Lung (tissue), 12 donors: ENCODE results near the gene TFRC. TPM values are rescaled to one million over a fixed set of nuclear protein-coding genes. Genes with fewer than 3 reads are reported as not detected.

ENCODE experiments used
- ATAC-seq: fragments of 200-7000 bp; cut with Tn5 transposase; one replicate; pipeline ENCODE4 v1.9.1; 2020; ENCODE audit warnings: moderate number of reproducible peaks; ENCODE audit not compliant: insufficient read depth, low FRiP score
- DNase-seq, 3 donors: peaks; one replicate each; pipeline ENCODE4 v3.0.0-alpha.2; 2013 to 2017
- H3K27ac ChIP-seq, 2 donors: one replicate each; pipeline ENCODE4 v1.5.1; 2013; ENCODE audit warnings: mild to moderate bottlenecking in 2 of 2, moderate library complexity in 2 of 2, control low read depth in 1 of 2, inconsistent platforms in 1 of 2, low read depth in 1 of 2, low read length in 1 of 2
- H3K27me3 ChIP-seq, 3 donors: one replicate each; pipeline ENCODE4 v1.5.1; 2013; ENCODE audit warnings: low read length in 2 of 3; ENCODE audit not compliant: control insufficient read depth in 3 of 3, insufficient read depth in 3 of 3
- H3K36me3 ChIP-seq, 4 donors: one replicate each; pipeline ENCODE4 v1.5.1; 2013; ENCODE audit warnings: low read length in 4 of 4, mild to moderate bottlenecking in 1 of 4, moderate library complexity in 1 of 4; ENCODE audit not compliant: control insufficient read depth in 4 of 4, insufficient read depth in 4 of 4
- H3K4me1 ChIP-seq, 5 donors: one replicate each; pipeline ENCODE4 v1.5.1; 2013; ENCODE audit warnings: low read length in 5 of 5, mild to moderate bottlenecking in 2 of 5, moderate library complexity in 1 of 5; ENCODE audit not compliant: control insufficient read depth in 5 of 5, insufficient read depth in 5 of 5
- H3K4me3 ChIP-seq: one replicate; pipeline ENCODE4 v1.5.1; 2013; ENCODE audit warnings: mild to moderate bottlenecking, control low read depth, moderate library complexity
- H3K9ac ChIP-seq, 2 donors: one replicate each; pipeline ENCODE4 v1.5.1; 2013; ENCODE audit warnings: low read length in 2 of 2, control low read depth in 1 of 2; ENCODE audit not compliant: insufficient read depth in 1 of 2
- H3K9me3 ChIP-seq, 4 donors: one replicate each; pipeline ENCODE4 v1.5.1; 2013; ENCODE audit warnings: low read length in 3 of 4, mild to moderate bottlenecking in 1 of 4, moderate library complexity in 1 of 4; ENCODE audit not compliant: control insufficient read depth in 4 of 4, insufficient read depth in 3 of 4
- CTCF ChIP-seq: IDR thresholded peaks from 2 replicates; pipeline ENCODE4 v1.5.1; 2012; ENCODE audit warnings: mild to moderate bottlenecking; ENCODE audit errors: control extremely low read depth, extremely low read depth
- WGBS, 2 donors: extraction: QIAGEN DNeasy Blood & Tissue Kit; methylation state at CpG; one replicate each; pipeline ENCODE4 v1.1.7; 2013; 5-methylcytosine and 5-hydroxymethylcytosine counted together
- polyA plus RNA-seq, 2 donors: library from polyadenylated mRNA; stranded (reverse); fragments of 200-250 nt; gene quantifications; one replicate each; pipeline ENCODE4 v1.2.1, GENCODE V29; 2013
- total RNA-seq, 2 donors: library from RNA; depleted of rRNA in 1 of 2; stranded (reverse); fragments of >200 nt in 1 of 2; gene quantifications; one replicate each; pipeline ENCODE4 v1.2.1, GENCODE V29; 2014 to 2021
- donor health status: control.
- donor health status: control.
- donor health status: Bipolar disorder and iron deficiency.
- donor health status: healthy.
- donor health status: DM: yes; HTN: yes; CAD: no.

TFRC gene
- total and polyA plus RNA-seq, 4 donors, result 28.1 to 259 (median 112) TPM

GRCh38 chr3:196067439-196067838 lies 14.5 kb downstream of the TFRC start:
- ATAC-seq (no peak), DNase-seq (no peak)
- H3K36me3 ChIP-seq, result peaks cover 17 to 76% (median 39%) of the 10 kb centered on the region in 4 donors
- no peaks in the 10 kb centered on the region for H3K9me3 ChIP-seq
- H3K27me3 ChIP-seq, result no peaks in the 10 kb centered on the region
- no peak overlapping the region for H3K9ac ChIP-seq
- no peak overlapping the region for H3K4me3 ChIP-seq
- WGBS, 2 donors, result 84 to 91% methylated on average over 3 of the region's 3 CpGs
- no peaks in the 10 kb centered on the region for H3K4me1 ChIP-seq
- TF ChIP-seq CTCF, result no peak
- H3K27ac ChIP-seq, result no peak overlapping the region

- Histone ChIP-seq H3K27ac (no peak overlapping the region), H3K36me3 (peaks cover 24 to 59% (median 29%) of the 10 kb centered on the region in 4 donors), H3K9me3 (no peaks in the 10 kb centered on the region), H3K27me3 (no peaks in the 10 kb centered on the region), H3K4me3 (no peak overlapping the region), H3K9ac (no peak overlapping the region), H3K4me1 (no peaks in the 10 kb centered on the region)
- no peak for DNase-seq
- TF ChIP-seq CTCF, result no peak
- no peak for ATAC-seq
- 95 to 98% methylated on average over 1 of the region's 1 CpG for WGBS, 2 donors
These were observed 17.9 kb downstream of the TFRC start for GRCh38 chr3:196063971-196064370.

GRCh38 chr3:196063456-196063855 lies 18.4 kb downstream of the TFRC start:
- Histone ChIP-seq H3K9ac (no peak overlapping the region), H3K4me3 (no peak overlapping the region), H3K36me3 (peaks cover 24 to 62% (median 30%) of the 10 kb centered on the region in 4 donors), H3K9me3 (no peaks in the 10 kb centered on the region), H3K27me3 (no peaks in the 10 kb centered on the region), H3K27ac (no peak overlapping the region), H3K4me1 (no peaks in the 10 kb centered on the region)
- 87 to 95% methylated on average over 6 of the region's 6 CpGs for WGBS, 2 donors
- no peak for TF ChIP-seq CTCF
- DNase-seq (no peak), ATAC-seq (no peak)

GRCh38 chr3:196063049-196063448 lies 18.8 kb downstream of the TFRC start:
- DNase-seq, result no peak

More at GRCh38 chr3:196063049-196063448, 18.8 kb downstream of the TFRC start:
- no peaks in the 10 kb centered on the region for H3K9me3 ChIP-seq
- H3K36me3 ChIP-seq, result peaks cover 24 to 60% (median 33%) of the 10 kb centered on the region in 4 donors
- no peak overlapping the region for H3K4me3 ChIP-seq
- no peak for ATAC-seq
- no peak overlapping the region for H3K9ac ChIP-seq
- H3K27me3 ChIP-seq, result no peaks in the 10 kb centered on the region
- TF ChIP-seq CTCF, result no peak
- H3K27ac ChIP-seq, result no peak overlapping the region
- no peaks in the 10 kb centered on the region for H3K4me1 ChIP-seq
